HFF-Myc (cell line): ENCODE measurements around the gene WDR91.
A peak's percentile ranks its signal among the peaks of the same experiment; 100 is the strongest.

Source experiments
- DNase-seq: peaks from one replicate; pipeline ENCODE4 v3.0.0-alpha.2; 2011; ENCODE audit warnings: low read depth; ENCODE audit errors: extremely low read depth
- H3K4me3 ChIP-seq: replicated peaks from 2 replicates; pipeline ENCODE4 v1.5.1; 2011; ENCODE audit warnings: low read depth, mild to moderate bottlenecking, control low read depth, low read length
- TF ChIP-seq, protein P1 (sequence below): IDR thresholded peaks from 2 replicates; pipeline ENCODE4 v1.5.1; 2012; ENCODE audit warnings: mild to moderate bottlenecking, low read depth, low read length, control low read depth; ENCODE audit errors: missing control alignments

The WDR91 gene

DNA sequence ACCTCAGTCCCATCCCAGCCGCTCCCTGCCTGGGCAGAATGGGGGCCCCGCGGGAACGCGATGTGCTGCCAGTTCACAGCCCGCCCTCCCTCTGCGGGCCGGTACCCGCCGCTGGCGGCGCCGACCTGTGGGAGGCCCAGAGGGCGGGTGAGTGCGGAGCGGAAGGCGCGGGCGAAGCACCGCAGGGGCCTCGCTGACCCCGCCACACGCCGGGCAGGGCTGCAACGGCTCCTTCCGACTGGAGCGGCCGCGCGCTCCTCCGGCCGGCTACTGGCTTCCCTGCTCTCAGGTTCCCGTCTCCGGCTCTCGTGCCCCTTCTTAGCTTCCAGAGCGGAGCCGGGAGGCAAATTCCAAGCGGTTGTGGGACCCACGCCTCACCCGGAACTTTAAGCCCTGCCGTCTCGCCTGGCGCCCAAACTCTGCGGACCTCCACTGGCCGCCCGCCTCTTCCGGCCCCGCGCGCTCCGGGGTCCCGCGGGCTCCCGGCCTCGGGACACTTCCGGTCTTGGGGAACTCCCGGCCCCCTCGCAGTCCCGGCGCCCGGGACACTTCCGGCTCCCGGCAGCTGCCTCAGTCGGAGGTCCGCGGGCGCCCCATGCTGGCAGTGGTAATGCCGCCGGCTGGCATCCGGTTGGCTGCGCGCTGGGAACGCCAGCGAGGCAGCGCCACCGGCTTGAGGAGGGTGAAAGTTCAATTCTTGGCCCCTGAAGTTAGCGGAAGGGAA is 40.9 kb downstream of the WDR91 start, which contains the start of gene CYREN:
TSS of gene CYREN (minus strand) at position 434 of the 724 bp plus-strand sequence. CDS start 1,785 bp downstream, outside the sequence.
- DNase-seq, result peak; percentile 63
- TF ChIP-seq, protein P1, sequence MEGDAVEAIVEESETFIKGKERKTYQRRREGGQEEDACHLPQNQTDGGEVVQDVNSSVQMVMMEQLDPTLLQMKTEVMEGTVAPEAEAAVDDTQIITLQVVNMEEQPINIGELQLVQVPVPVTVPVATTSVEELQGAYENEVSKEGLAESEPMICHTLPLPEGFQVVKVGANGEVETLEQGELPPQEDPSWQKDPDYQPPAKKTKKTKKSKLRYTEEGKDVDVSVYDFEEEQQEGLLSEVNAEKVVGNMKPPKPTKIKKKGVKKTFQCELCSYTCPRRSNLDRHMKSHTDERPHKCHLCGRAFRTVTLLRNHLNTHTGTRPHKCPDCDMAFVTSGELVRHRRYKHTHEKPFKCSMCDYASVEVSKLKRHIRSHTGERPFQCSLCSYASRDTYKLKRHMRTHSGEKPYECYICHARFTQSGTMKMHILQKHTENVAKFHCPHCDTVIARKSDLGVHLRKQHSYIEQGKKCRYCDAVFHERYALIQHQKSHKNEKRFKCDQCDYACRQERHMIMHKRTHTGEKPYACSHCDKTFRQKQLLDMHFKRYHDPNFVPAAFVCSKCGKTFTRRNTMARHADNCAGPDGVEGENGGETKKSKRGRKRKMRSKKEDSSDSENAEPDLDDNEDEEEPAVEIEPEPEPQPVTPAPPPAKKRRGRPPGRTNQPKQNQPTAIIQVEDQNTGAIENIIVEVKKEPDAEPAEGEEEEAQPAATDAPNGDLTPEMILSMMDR, result peak; percentile 58
- H3K4me3 ChIP-seq, result peak within 1 kb of the TSS; percentile 84

DNA sequence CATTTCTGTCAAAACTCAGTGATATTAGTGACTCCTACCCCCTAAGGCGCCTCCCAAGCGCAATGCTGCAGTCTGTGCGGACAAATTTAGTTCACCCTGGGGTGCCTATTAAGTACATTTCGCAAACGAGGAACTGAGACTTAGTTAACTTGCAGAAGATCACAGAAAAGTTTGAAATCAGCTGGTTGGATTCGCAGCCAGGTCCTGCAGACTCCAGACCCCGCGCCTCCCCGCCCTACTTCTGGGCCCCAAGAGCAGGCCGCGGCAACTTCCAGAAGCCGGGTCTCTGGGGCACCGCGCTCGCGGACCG is 41.4 kb downstream of the WDR91 start:
- no peak for DNase-seq
- peak overlapping the region; percentile 84 for H3K4me3 ChIP-seq
- TF ChIP-seq, protein P1, result no peak

DNA sequence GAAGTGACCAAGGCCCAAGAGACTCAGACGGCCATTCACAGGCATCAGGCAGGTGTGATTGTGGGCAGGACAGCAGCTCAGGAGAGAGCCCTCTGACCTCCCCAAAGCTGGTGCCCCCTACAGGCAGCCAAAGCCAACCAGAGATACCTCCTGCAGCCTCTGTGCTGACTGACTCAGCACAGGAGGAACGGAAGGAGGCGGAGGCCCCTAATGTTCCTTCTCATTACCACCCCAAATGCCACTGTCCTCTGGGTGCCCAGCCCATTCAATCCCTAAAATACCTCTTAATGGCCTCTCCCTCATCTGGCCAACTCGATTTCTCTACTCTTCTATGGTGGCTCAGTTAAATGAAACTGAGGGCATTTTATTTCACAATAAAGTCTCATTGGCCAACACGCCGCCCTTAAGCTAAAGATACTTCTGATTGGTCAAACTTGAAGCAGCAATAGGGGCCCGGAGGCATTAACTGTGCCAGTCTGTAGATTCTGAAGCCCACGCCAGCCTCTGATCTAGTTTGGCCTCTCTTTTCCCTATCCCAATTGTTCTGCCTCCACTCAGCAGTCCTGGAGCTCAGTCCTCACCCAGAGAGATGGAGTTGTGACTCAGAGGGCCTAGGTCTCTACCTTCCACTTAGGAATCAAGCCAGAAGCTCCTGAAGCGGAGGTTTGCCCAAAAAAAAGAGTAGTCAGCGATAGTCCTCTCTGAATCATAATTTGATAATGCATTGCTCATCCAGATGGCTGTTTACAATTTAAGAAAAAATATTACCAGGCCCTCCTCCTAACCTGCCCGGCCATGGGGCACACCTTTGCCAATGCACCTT is 42.0 kb downstream of the WDR91 start:
- no peak for DNase-seq
- H3K4me3 ChIP-seq, result peak overlapping the region; percentile 84
- TF ChIP-seq, protein P1, result peak; percentile 64

DNA sequence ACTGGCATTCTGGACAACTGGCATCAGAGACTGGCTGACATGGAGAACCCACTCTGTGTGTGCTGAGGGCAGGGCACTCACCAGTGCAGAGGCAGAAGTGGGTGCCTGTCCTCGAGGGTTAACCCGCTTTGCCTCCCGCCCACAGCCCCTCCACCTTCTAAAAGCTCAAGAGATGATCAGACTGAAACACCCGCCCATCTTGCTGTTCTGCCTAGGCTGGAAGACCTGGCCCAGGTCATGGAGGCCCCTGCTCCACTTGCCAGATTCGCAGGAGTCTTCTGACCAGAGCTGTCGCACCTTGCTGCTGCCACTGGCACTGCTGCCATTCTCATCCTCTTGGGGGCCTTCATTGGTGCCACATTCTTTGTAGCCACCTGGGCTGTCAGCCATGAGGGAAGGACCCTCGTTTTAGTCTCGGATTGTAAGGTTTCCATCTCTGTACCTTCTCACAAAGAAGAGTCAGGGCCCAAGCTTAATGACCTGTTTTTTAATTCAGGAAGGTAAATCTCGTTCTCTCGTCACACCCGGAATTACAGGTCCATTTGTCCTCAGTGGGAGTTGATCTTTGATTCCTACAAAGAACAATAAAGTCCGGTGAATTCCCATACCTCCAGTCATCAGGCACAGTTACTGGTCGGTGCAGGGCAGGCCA is 42.7 kb downstream of the WDR91 start:
- TF ChIP-seq, protein P1, result no peak
- no peak for DNase-seq
- H3K4me3 ChIP-seq, result peak overlapping the region; percentile 84; the same call in 1 of the 2 replicates

DNA sequence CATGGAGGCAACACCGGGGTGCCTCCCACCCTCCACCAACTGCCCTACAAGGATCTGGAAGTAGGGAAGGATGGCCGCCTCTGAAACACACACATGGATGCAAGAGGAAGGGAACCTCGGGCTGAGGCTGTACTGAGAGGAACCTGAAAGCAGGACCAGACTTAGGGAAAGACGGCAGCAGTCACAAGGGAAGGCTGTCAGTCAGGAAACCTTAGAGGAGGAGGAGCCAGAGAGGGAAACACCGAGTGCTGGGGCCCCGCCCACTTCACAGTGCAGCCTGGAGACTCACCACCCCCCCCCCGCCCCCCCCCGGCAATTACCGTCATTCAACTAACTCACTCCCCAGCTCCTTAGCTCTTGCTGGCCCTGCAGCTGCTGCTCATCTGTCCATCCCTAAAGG is 43.3 kb downstream of the WDR91 start:
- no peak overlapping the region for H3K4me3 ChIP-seq
- TF ChIP-seq, protein P1, result no peak

DNA sequence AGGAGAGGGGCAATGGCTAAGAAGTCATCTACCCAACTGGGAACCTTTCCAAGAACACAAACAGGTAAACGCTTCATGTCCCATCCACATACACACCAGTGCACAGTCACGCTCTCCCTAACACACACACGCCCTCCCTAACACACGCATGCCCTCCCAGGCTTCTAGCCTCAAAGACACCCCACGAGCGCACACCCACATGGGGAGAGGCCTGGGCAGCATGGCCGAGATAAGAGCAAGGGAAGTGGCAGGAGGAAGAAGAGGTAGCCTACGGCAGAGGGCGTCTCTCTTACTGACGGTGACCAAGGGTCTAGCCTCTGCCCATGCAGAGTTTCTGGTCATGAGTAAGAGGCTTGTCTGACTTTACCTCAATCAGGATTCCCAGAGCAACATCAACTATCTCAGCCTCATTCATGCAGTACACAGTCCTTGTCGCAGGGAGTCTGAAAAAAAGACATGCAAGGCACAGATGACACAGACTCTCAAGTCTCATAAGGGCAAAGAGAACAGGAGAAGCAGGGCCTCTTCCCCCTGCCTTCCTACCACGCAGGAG is 43.9 kb downstream of the WDR91 start:
- TF ChIP-seq, protein P1, result no peak

More for the DNA sequence above, 43.3 kb downstream of the WDR91 start:
- DNase-seq, result no peak

More for the DNA sequence above, 43.9 kb downstream of the WDR91 start:
- DNase-seq, result no peak
- H3K4me3 ChIP-seq, result no peak overlapping the region
